ENCODE data around the gene EHMT1. TPM values are rescaled to one million over a fixed set of nuclear protein-coding genes. Genes with fewer than 3 reads are reported as not detected.

Gene EHMT1
- total RNA-seq, 2 experiments from 2014 or later: 145 to 295 TPM

GRCh38 chr9:137816531-137817235 is 197.9 kb downstream of the EHMT1 start:
- intact Hi-C loops (cut with micrococcal nuclease; ENCODE audit: unreplicated experiment): no loop called here
- Histone ChIP-seq H2AFZ (ENCODE audit: low read length) (no peak overlapping the region), H3K4me2 (ENCODE audit: low read length) (no peak overlapping the region), H3K4me1 (ENCODE audit: insufficient read depth, low read length, poor library complexity, severe bottlenecking) (no peaks in the 10 kb centered on the region), H3K9me3 (ENCODE audit: low read length) (peaks cover 3% of the 10 kb centered on the region; the same call in 1 of the 2 replicates), H4K20me1 (ENCODE audit: insufficient read depth, low read length) (no peaks in the 10 kb centered on the region), H3K9me2 (ENCODE audit: insufficient read depth, low read length) (no peaks in the 10 kb centered on the region), H3K4me3 (ENCODE audit: low read depth, low read length, poor library complexity, severe bottlenecking) (no peak overlapping the region), H3K36me3 (ENCODE audit: insufficient read depth, low read length) (peaks cover 88% of the 10 kb centered on the region), H3K79me2 (ENCODE audit: insufficient read depth, low read depth, low read length) (no peaks in the 10 kb centered on the region), H3K27ac (ENCODE audit: low read depth, low read length, poor library complexity, severe bottlenecking) (no peak overlapping the region)
- TF ChIP-seq CTCF (conservative IDR thresholded peaks at IDR 0.05; ENCODE audit: low read length) (no peak), EZH2phosphoT487 (IDR thresholded peaks at IDR 0.05; ENCODE audit: borderline replicate concordance, low read depth, low read length) (no peak)
- no peak for DNase-seq (ENCODE audit: low spot score)
- no TSS peak for BruUV-seq (replicated peaks)
- POLR2A ChIA-PET: no interaction called here
- CTCF ChIA-PET (ENCODE audit: unreplicated experiment): no interaction called here

- DNase-seq (ENCODE audit: low spot score): no peak
- Histone ChIP-seq H3K9me2 (ENCODE audit: insufficient read depth, low read length) (no peaks in the 10 kb centered on the region), H3K27ac (ENCODE audit: low read depth, low read length, poor library complexity, severe bottlenecking) (no peak overlapping the region), H4K20me1 (ENCODE audit: insufficient read depth, low read length) (no peaks in the 10 kb centered on the region), H3K4me2 (ENCODE audit: low read length) (no peak overlapping the region), H3K79me2 (ENCODE audit: insufficient read depth, low read depth, low read length) (0 out of 2 replicates have a peak, but pooled peaks cover 4% of the 10 kb centered on the region), H3K36me3 (ENCODE audit: insufficient read depth, low read length) (peaks cover 88% of the 10 kb centered on the region), H3K4me3 (ENCODE audit: low read depth, low read length, poor library complexity, severe bottlenecking) (no peak overlapping the region), H3K9me3 (ENCODE audit: low read length) (peaks cover 8% of the 10 kb centered on the region; the same call in 1 of the 2 replicates), H2AFZ (ENCODE audit: low read length) (no peak overlapping the region), H3K4me1 (ENCODE audit: insufficient read depth, low read length, poor library complexity, severe bottlenecking) (no peaks in the 10 kb centered on the region)
- no peak for TF ChIP-seq EZH2phosphoT487 (IDR thresholded peaks at IDR 0.05; ENCODE audit: borderline replicate concordance, low read depth, low read length)
- no peak for TF ChIP-seq CTCF (conservative IDR thresholded peaks at IDR 0.05; ENCODE audit: low read length)
- no TSS peak for BruUV-seq (replicated peaks)
- POLR2A ChIA-PET: no interaction called here
- CTCF ChIA-PET (ENCODE audit: unreplicated experiment): no interaction called here
- intact Hi-C loops (cut with micrococcal nuclease; ENCODE audit: unreplicated experiment): no loop called here
Measured at GRCh38 chr9:137817236-137818200, 198.7 kb downstream of the EHMT1 start.
